Suppressor macrophage treated with lipopolysaccharide for 1 hour (primary cell): ENCODE results near the gene CEMIP.

Experiments
- DNase-seq, 3 donors: peaks; one replicate each; pipeline ENCODE4 v3.0.0-alpha.2; 2020 to 2022

CEMIP gene

GRCh38 chr15:80778964-80779657, at the start of gene CEMIP:
Gene CEMIP (plus strand): TSS chr15:80779370. CDS start chr15:80873880, 94,510 bp downstream.
- DNase-seq: peak; percentile 64 to 87 (median 76)

- no peak for DNase-seq
These were observed 48.8 kb upstream of the CEMIP start for GRCh38 chr15:80730387-80730786.

DNA sequence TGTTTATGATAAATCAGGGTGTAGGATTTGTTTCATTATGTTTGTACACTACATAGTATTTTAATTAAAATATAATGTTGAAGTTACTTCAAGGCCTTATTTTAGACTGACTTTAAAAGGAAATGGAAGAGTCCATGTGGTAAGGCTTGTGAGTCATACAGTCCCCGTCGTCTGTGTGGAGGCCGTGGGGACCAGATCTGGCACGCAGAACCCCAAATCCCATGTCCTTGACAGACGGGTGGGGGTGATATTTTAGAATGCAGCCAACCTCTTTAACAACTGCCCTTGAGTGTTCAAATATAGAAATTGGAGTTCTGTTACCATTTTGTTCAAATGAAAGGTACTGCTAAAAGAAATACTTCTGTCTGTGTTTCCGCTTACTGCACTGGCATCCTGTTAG, 48.2 kb upstream of the CEMIP start:
- DNase-seq: peak in 2 of 3 donors; percentile 33 to 52

- DNase-seq: no peak
These were observed 47.0 kb upstream of the CEMIP start for GRCh38 chr15:80732167-80732566.

DNA sequence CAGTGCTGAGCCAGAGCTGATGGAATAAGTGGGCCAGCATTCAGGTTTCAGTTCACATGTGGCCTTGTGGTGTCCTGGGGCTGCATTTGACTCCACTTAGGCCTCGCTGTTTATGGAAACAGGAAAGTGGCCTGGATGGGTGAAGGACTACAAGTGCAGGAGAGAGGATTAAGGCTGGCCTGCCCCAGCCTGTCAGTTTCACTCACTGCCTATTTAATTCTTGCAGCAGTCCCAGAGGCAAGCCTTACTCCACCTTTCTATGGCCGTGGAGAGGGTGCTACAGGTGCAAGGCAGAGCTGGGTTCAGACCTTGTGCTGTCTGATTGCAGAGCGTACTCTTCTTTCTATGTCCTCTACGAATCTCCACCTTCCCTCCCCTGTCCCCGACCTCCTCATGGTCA, 46.4 kb upstream of the CEMIP start:
- no peak for DNase-seq

DNA sequence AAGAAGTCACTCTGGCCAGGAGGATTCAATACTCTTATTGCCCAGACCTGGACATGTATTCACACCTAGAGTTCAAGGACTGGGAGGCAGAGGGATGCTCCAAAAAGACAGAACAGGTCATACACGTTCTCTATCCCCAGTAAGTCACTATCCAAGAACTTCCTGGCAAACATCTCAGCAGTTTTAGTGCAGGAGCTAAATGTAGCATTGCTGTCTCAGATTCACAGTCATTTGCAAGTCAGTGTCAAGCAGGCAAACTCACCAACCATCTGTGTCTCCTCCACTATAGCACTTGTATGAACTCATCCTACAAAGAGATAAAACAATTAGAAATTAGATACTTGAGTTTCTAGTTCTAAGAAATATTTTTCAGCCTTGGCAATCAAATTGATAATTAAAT, 45.7 kb upstream of the CEMIP start:
- DNase-seq: no peak

- no peak for DNase-seq
These were observed 43.8 kb upstream of the CEMIP start for GRCh38 chr15:80735344-80735743.

DNA sequence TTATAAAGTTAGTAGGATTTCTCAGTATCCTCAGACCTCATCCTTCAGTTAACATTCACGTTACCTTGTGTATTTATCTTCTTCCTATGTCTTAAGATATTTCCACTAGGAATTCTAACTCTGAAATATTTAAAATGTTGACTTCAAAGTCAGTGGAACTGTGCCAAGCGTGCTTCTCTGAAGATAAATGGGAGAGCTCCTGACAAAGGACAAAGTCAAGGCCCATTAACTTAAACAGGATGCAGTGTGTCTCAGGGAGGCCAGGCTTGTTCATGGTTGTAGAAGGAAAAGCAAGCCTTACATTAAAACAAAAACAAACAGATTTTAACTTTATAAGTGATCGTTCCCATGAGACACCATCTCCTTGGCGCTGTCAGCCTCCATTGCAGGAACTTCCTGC, 42.6 kb upstream of the CEMIP start:
- no peak for DNase-seq

DNA sequence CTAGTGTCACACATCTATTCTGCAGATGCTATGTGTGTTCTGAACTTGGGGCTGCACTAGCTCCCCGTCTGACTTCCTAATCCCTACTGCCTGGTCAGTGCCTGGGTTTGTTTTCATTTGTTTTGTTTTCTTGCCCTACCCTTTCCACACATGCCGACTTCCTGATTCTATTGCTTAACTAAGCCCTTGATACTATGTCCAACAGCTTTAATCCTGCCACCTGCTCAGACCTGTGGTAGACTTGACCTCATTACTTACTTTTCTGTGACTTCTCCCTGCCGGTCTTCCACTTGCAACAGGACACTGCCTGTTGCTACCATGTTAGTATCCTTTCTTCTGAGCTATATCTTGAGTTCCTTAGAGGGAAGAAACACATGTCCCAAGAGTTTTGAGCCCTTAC, 39.3 kb upstream of the CEMIP start:
- no peak for DNase-seq

- no peak for DNase-seq
These were observed 37.1 kb upstream of the CEMIP start for GRCh38 chr15:80742081-80742480.

DNA sequence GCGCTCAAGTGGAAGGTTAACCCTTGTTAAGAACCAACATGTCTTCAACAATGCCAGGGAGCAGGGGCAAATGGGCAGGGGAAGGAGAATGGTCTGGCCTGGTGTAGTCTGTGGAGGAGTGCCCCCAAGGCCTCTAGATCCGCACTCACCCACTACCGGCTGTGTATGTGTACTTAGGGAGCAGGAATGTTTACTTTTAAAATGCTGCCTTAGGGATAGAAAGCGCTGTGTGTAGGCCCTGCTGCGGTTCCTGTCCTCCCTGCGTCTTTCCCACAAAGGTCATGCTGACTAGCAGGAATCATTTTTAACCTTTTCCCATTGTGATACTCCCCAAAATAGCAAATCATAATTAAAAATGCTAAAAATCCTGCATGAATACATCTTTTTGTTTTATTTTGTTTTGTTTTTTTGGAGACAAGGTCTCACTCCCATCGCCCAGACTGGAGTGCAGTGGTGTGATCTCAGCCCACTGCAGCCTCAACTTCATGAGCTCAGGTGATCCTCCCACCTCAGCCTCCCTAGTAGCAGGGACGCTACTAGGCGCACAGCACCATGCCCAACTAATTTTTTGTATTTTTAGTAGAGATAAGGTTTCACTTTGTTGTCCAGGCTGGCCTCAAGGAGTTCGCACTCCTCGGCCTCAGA, 35.9 kb upstream of the CEMIP start:
- no peak for DNase-seq

DNA sequence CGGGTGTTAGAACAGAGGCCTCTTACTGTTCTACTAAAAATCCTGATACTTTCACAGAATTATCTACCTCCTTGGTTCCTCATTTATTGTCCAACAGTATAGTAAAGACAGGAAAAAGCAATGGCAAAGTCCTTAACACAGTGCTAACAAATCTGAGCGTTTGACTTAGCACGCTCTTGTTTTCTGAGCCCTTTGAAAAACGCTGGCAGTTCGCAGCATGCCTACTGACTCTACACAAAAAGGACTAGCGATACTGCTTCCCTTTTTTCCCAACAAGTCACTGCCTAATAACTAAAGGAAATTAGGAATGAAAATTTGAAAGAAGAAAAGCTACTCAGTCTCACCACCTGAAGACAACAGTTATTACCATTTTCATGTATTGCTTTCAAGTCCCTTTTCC, 34.8 kb upstream of the CEMIP start:
- DNase-seq: peak in 1 of 3 donors; percentile 11

GRCh38 chr15:80744826-80745225, 34.3 kb upstream of the CEMIP start:
- DNase-seq: peak in 1 of 3 donors; percentile 26

GRCh38 chr15:80745888-80746287, 33.3 kb upstream of the CEMIP start:
- no peak for DNase-seq

DNA sequence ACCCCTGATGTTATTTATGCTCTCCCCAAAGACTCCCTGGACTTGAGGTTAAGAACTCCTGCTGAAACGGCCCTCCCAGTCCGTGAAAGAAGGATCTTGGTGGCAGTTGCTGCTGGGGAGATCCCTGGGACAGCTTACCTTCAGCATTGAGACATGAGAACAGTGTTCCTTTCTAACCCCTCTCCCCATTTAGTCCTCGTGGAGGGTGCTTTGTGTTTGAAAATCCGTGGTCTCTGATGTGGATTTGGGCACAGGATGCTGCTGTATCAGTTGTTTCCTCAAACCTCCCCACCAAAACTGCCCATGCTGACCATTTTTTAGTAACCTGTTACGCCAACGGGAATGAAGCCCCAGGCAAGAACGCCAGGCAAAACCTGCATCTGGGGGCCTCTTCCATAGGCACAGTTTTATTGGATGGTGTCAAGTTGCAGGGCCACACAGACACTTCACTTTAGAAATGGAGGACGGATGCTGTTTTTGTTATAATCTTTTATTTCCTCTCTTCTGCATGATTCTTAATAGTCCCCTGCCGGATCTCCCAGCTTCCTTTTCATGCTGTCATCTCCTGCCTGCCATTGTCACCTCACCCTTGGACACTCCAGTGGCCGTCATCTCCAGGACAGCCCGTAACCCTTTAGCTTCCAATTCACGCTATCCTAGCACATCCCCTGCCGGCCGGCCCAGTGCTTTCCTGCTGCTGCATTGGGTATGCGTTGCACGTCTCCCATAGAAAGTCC, 31.7 kb upstream of the CEMIP start:
- no peak for DNase-seq

- no peak for DNase-seq
These were observed 29.6 kb upstream of the CEMIP start for GRCh38 chr15:80749589-80749988.

DNA sequence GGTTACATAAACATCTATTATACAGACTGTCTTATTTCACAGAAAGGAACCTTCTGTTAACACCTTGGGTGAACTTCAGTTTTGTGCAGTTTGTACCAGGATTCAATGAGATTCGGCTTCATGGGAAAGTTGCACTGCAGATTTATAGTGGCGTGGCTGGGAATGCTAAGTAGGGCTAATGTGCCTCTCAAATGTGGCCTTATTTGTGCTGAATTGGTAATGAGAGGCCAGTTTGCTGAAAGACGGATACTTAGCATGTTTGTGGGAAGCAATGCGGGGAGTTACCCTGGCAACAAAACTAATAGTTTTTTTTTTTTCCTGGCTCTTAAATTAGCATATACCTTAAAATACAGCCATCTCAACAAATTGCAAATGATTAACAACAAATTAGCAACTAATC, 28.6 kb upstream of the CEMIP start:
- DNase-seq: no peak

GRCh38 chr15:80752204-80752603, 27.0 kb upstream of the CEMIP start:
- no peak for DNase-seq

- DNase-seq: no peak
These were observed 26.0 kb upstream of the CEMIP start for GRCh38 chr15:80753161-80753560.

DNA sequence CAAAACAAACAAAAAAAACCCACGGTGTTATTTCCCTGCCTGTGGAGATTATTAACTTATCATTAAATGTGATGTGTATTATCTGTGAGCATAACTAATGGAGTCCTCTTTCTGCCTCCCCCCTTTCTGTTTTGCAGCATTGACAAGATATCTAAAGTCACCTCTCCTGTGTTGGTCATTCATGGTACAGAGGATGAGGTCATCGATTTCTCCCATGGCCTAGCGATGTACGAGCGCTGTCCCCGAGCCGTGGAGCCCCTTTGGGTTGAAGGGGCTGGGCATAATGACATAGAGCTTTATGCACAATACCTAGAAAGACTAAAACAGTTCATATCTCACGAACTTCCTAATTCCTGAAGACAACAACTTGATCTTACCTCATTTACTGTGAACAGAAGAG, 25.2 kb upstream of the CEMIP start:
- no peak for DNase-seq

DNA sequence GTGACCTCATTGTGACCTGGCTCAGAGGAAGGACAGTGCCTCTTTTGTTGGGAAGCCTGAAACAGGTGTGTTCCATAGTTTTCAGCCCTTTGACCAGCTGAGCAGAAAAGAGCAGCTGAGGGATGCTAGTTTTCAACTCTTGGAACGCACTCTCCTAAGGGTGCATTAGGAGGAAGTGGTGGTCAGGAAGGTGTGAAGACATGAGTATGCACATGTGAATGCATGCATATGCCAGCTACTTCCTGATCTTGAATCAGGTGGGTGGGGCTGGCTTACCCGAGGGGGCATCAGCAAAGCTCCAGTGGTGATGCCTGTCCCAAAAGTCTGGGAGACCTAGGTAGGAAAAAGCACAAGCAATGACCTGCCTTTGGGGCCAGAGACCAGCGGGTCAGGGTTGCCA, 23.3 kb upstream of the CEMIP start:
- no peak for DNase-seq

- no peak for DNase-seq
These were observed 20.9 kb upstream of the CEMIP start for GRCh38 chr15:80758130-80758745.

- no peak for DNase-seq
These were observed 18.2 kb upstream of the CEMIP start for GRCh38 chr15:80760960-80761359.

DNA sequence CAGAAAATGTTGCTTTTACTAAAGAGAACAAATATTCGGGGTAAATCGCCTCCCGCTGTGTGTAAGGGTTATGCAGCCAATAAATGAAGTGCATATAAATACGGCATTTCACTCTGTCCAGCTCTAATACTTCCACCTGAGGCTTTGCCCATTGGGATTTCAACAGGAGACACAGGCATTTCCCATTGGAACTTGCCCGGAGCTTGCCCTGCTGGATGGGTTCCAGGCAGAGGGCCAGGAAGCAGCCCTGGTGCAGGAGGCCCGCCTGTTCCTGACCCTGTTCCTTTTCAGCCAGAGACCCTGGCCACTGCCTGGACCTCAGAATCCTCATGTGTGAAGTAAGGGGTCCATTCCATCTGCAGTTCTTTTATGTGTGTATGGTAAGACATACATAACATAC, 17.4 kb upstream of the CEMIP start:
- DNase-seq: no peak
